NCI-H82 (cell line): ENCODE results near the gene KRTAP19-4.
A peak's percentile ranks its signal among the peaks of the same experiment; 100 is the strongest.

ENCODE experiments used
- DNase-seq: peaks from one replicate; lab custom pipeline; 2025; lab: John Stamatoyannopoulos, UW

KRTAP19-4 gene, protein sequence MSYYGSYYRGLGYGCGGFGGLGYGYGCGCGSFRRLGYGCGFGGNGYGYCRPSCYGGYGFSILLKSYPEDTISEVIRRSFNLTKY

DNA sequence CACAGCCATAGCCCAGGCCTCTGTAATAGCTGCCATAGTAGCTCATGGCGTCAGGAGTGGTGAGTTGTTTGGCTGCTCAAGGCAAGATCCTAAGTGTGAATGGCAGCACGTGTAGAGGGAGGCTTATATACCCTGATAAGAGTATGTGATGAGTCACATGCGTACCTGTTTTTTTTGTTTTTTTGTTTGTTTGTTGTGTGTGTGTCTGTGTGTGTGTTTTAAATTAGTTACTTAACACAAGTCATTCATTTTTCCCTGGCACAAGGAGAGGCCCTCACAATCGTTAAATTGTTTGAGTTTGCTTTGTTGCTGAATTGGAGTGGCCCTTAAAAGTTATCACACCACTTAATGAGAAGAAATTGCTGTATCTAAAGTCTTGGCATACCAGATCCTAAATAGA lies at the start of gene KRTAP19-4:
TSS of gene KRTAP19-4 (minus strand) at position 101 of the 400 bp plus-strand sequence. CDS start at position 46, 55 bp downstream.
- DNase-seq, result no peak

DNA sequence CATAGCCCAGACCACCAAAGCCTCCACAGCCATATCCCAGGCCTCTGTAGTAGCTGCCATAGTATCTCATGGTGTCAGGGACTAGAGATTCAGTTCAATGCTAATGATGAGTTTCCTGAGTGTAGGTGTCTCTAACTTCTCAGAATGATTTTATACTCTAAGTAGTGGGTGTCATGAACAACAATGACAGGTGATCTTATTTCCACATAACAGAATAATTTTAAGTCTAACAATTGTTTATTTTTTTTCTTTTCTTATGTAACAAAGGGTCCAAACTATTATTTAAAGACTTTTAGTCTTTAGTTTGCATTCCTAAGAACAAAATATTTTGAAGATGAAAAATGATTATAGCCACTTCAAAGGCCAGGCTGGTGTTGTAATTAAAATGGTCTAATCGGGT lies 44.8 kb upstream of the KRTAP19-4 start, which contains the start of gene KRTAP19-6:
TSS of gene KRTAP19-6 (minus strand) at position 101 of the 400 bp plus-strand sequence. CDS start at position 70, 31 bp downstream.
- DNase-seq, result no peak

DNA sequence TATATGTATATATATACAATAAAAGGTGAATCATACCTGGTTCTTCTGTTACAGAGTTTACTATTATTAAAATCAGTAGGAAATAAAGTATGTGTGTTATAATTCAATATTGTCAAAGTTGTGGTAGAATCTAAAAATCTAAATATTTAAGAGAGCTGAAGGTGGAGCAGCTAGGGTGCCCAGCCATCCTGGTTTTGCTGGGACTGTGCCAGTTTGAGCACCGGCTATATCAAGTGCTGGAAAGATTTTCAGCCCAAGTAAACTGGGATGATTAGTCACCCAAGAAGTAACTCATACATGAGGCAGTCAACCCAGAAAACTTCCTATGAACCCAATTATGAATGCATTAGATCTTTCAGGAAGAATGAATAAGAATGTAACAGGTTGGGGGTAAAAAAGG lies 21.9 kb upstream of the KRTAP19-4 start:
- no peak for DNase-seq

DNA sequence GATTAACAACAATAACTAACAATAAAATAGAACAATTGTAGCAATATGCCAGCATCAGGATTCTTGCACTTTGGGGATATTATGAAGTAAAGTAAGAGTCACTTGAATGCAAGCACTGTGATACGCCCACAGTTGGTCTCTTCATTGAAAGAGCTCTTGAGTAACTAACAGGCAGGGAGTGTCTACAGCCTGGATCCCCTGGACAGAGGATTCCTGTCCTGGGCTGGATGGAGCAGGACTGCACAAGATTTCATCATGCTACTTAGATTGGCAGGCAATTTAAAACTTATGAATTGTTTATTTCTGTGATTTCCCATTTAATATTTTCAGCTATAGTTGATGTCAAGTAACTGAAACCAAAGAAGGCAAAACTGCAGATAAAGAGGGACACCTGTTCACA lies 18.7 kb upstream of the KRTAP19-4 start:
- no peak for DNase-seq

DNA sequence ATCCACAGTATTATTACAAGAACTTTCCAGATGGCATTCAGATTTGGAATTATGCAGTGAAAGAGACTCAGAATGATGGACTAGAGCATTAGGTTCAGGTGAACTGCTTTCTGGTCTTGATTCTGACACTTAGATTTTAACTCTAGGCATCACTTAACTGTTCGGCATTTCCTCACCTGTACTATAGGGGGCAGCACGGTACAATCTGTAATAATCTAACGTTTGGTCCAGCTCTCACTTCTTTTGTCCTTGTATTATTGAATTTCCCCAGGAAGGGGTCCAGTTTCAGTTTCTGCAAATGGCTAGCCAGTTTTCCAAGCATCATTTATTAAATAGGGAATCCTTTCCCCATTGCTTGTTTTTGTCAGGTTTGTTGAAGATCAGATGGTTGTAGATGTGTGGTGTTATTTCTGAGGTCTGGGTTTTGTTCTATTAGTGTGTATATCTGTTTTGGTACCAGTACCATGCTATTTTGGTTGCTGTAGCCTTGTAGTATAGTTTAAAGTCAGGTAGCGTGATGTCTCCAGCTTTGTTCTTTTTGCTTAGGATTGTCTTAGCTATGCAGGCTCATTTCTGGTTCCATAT lies 8.7 kb upstream of the KRTAP19-4 start:
- DNase-seq, result peak; percentile 13

DNA sequence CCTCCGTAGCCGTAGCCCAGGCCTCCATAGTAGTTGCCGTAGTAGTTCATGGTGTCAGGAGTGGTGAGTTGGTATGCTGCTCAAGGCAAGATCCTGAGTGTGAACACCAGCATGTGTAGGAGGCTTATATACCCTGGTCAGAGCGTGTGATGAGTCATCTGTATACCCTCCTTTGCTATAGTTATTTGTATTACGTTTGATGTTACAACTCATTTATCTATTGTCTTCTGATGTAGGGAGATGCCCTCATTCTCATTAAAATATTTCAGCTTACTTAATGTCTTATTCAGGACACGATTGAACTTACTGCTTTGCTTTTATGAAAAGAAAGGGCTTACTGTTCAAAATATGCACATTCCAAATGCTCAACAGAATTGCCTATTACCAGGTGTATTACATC lies 5.1 kb upstream of the KRTAP19-4 start, which contains the start of gene KRTAP19-5:
TSS of gene KRTAP19-5 (minus strand) at position 101 of the 400 bp plus-strand sequence. CDS start at position 50, 51 bp downstream.
- DNase-seq, result no peak

DNA sequence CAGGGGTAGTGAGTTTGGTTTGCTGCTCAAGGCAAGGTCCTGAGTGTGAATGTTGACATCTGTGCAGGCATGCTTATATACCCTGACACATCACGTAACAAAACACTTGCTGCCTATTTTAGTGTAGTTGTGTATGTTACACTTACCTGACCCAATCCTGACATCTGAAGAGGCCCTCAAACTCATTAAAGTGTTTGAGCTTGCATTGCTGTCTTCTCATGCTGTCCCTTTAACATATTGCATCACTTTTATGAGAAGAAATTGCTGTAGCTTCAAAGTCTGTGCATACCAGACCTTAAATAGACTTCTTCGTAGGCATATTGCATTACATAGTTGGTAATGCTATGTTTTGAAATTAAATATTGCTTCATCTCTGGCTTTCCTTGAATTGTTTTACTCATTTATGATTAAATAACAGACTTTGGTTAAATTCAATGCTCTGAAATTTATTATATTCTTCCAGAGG lies 5.0 kb downstream of the KRTAP19-4 start, which contains the start of gene KRTAP19-3:
TSS of gene KRTAP19-3 (minus strand) at position 51 of the 466 bp plus-strand sequence. CDS start 56 bp downstream, outside the sequence.
- DNase-seq, result no peak

DNA sequence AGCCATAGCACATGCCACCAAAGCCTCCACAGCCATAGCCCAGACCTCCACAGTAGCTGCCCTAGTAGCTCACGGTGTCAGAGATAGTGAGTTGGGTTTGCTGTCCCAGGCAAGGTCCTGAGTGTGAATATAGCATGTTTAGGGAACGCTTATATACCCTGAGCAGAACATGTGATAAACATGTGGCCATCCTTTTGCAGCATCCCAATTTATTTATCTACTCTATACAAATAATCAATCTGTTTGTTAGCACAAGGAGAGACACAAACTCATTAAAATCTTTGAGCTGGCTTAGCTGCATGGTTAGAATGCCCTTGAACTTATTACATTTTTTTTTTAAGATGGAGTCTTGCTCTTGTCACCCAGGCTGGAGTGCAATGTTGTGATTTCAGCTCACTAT lies 9.6 kb downstream of the KRTAP19-4 start, which contains the start of gene KRTAP19-2:
TSS of gene KRTAP19-2 (minus strand) at position 101 of the 400 bp plus-strand sequence. CDS start at position 13, 88 bp downstream.
- no peak for DNase-seq

DNA sequence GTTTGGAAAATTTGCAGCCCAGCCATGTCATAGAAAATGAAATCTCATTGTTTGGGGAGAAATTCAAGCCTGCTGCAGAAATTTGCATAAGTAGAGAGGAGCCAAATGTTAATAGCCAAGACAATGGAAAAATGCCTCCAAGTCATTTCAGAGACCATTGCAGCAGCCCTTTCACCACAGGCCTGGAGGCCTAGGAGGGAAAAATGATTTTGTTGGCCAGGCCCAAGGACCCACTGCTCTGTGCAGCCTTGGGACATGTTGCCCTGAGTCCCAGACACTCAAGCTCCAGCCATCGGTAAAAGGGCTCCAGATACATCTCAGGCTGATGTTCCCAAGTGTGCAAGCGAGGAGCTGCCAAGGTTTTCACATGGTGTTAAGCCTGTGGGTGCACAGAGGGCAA lies 10.8 kb downstream of the KRTAP19-4 start:
- no peak for DNase-seq

DNA sequence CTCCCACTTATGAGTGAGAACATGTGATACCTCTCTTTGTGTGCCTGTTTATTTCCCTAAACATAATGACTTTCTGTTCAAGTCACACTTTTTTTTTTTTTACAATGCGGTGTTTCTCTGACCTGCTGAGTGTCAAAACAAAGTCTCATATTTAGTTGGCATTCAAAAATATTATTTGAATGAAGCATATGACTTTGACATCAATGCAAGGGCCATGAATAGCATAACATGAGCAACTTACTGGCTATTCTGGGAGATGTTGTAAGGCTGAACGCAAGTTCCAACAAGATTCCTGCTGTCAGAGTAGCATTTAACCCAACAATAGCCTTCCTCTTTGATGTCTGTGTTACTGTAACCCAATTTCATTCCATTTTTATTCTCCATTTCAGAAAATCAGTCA lies 14.8 kb downstream of the KRTAP19-4 start:
- no peak for DNase-seq

DNA sequence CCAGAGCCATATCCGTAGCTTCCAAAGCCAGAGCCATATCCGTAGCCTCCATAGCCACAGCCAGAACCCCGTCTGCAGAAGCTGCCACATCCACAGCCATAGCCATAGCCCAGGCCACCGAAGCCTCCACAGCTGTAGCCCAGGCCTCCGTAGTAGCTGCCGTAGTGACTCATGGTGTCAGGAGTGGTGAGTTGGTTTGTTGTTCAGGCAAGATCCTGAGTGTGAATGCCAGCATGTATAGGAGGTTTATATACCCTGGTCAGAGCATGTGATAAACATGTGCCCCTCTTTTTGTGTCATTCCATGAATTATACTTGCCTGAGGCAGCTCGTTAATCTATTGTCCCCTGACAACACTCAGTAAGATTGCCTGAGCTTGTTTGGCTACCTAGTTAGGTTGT lies 16.8 kb downstream of the KRTAP19-4 start, which contains the start of gene KRTAP19-1:
TSS of gene KRTAP19-1 (minus strand) at position 223 of the 400 bp plus-strand sequence. CDS start at position 173, 50 bp downstream.
- DNase-seq, result no peak

DNA sequence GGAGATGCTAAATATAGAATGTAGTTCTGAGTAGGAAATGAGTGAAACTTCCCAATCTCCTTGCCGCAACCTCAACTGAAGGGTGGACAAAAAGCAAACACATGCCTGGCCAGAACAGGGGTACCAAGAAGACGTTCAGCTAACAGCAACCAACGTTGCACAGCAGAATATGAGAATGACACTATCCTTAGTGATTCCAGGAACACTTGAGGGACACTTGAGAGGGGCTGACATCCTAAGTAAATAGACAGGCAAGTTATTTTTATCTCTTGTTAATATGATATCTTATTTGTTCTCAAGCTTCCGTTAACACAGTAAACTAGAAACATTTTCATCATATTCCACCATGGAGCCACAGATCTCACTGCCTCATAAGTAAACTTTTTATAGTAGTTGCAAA lies 17.7 kb downstream of the KRTAP19-4 start:
- DNase-seq, result no peak

DNA sequence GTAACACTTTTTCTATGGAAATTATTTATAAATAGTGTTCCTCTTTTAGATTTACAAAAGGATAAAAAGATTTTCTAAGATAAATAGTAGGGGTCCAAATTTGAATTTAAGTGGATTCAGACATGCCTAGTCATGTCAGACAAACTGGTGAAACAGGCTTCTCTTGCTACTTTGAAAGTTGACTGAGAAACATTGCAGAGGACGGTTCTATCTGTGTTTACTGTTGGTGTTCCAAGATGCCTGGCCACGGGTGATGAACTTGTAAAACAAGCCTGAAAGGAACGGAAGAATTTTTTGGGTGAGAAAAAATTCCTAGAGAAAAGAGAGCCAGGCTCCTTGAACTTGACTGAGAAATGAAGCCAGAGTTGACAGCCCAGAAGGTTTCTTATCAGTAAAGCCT lies 19.0 kb downstream of the KRTAP19-4 start:
- no peak for DNase-seq

DNA sequence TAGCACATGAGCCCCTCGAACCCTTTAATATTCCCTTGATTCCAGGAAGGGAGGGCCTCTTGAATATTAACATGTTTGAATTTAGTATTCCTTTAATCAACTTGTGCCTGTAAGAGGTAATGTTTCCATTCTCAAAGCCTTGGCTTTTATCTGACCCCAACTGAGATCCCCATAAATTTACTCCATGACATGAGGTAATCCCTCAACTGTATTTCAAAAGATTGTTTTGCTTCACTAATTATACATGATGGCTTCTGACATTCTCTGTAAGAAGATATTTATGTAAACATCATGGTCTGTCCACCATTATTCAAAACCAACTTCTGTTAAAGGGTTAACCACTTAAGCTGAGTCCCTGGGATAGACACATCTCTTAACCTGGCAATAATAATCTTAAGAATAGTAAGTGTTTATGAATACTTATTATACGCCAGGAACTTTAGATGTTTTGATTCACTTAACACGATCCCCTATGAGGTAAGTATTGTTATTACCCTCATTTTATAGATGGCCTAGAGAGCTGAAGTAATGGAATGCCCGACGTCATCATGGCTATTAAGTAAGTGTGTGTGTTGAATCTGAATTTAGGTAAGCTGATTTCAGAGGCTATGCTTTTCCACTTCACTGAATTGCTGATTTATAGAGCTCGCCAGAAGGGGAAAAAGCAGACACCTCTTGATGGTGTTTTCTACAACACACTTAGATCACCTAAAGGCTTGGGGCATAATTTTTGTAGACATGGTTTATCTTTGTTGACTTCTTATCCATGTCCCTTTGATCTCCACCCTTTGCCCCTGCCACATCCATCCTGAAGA lies 27.9 kb downstream of the KRTAP19-4 start:
- no peak for DNase-seq

DNA sequence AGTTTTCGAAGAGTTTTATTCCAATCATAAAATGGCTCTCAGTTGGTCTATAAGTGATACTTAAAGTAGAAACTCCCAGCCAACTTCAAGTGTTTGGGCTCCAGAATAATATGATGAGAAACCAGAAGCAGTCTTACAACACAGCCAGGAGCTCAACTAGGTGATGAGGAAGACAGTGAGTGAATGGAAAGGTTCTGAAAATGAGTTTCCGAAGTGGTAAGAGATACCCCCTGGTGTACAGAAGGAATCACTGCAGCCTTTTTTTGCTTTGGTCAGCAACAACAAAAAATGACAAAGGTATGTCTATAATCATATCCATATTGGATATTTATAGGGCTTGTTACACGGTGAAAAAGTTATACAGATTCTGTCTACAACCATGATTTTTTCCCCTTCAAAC lies 33.3 kb downstream of the KRTAP19-4 start:
- DNase-seq, result peak; percentile 55

DNA sequence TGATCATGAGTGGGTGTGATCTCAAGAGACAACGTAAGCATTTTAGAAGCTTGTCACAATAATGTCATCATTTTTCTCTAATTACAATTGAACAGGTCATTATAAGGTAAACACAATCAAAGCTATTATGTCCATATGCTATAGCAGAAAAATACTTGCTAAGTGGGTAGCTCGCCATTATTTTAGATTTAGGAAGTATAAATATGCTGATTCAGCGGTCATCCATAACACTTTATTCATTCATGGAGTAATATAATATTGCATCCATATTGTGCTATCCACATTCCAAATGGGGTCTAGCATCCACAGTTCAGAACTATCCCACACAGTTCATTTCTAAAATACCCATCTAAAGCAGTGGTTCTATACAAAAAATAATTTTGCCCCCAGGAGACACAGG lies 48.5 kb downstream of the KRTAP19-4 start:
- DNase-seq, result no peak

DNA sequence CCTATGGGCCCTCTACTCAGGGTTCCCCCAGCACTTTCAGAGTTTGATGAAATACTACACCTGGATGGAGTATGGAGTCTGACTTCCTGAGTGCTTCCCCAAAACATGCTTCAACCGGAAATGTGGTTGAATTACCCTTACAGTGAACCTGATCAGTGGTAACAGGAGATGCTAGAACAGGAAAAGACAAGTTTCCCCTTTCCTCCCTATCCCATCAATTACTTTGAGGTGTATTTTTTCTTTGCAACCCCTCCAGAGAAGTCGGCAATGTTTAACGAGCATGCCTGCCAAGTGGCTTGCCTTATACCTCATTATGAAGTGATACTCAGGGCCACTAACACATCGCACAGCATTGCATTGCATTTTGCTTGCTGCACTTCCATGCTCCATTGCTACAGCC lies 49.9 kb downstream of the KRTAP19-4 start:
- no peak for DNase-seq
